ENCODE data around the gene PRKG1.

DNA sequence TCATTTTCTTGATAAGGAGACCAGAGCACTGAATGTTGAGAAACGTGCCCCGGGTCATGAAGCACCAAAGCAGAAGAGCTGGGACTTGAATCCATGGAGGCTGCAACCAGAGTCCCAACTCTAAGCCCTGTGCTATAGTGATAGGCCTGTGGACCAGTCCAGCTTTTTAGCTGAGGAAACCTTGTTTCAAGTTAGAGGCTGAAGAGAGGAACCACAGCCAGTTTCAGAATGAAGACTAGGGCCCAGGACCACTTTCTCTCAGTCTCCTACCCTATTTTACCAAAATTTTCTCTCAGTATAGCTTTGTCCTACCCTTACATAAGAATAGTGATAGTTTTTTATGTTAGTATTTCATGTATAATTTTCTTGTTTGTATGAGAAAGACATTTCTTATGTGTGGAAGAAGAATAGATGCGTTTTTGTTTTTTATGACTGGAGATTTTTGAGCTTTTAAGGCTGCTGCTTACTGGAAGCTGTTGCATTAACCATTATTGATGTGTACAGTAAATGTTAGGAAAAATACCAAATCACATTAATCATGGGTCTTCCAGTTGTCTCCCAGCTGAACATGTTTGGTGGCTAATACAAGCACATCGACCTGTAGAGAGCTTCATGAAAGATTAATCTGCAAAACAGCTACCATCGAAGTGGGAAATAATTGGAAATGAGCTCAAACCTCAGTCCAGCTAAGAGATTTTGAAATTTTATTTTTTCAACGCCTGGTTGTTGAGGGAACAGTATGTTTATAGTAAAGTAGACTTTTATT, 670.1 kb downstream of the PRKG1 start:
- TF ChIP-seq, protein P1, sequence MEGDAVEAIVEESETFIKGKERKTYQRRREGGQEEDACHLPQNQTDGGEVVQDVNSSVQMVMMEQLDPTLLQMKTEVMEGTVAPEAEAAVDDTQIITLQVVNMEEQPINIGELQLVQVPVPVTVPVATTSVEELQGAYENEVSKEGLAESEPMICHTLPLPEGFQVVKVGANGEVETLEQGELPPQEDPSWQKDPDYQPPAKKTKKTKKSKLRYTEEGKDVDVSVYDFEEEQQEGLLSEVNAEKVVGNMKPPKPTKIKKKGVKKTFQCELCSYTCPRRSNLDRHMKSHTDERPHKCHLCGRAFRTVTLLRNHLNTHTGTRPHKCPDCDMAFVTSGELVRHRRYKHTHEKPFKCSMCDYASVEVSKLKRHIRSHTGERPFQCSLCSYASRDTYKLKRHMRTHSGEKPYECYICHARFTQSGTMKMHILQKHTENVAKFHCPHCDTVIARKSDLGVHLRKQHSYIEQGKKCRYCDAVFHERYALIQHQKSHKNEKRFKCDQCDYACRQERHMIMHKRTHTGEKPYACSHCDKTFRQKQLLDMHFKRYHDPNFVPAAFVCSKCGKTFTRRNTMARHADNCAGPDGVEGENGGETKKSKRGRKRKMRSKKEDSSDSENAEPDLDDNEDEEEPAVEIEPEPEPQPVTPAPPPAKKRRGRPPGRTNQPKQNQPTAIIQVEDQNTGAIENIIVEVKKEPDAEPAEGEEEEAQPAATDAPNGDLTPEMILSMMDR (conservative IDR thresholded peaks at IDR 0.05; ENCODE audit: low read depth, low read length): no peak
- TF ChIP-seq POLR2A (IDR thresholded peaks at IDR 0.05; ENCODE audit: low read depth, low read length) (no peak), RCOR1 (IDR thresholded peaks at IDR 0.05; ENCODE audit: insufficient replicate concordance, low read length) (no peak), MXI1 (IDR thresholded peaks at IDR 0.05; ENCODE audit: borderline replicate concordance, low read depth, low read length) (no peak), CHD1 (IDR thresholded peaks at IDR 0.05; ENCODE audit: low read depth, low read length) (no peak)
